IPS-11a (cell line): Measurements from ENCODE around the gene C6orf15.

ENCODE experiments used
- H3K4me3 ChIP-seq: one replicate; pipeline ENCODE4 v1.5.1; 2013; ENCODE audit warnings: low read depth, low read length, control low read depth

C6orf15 gene

DNA sequence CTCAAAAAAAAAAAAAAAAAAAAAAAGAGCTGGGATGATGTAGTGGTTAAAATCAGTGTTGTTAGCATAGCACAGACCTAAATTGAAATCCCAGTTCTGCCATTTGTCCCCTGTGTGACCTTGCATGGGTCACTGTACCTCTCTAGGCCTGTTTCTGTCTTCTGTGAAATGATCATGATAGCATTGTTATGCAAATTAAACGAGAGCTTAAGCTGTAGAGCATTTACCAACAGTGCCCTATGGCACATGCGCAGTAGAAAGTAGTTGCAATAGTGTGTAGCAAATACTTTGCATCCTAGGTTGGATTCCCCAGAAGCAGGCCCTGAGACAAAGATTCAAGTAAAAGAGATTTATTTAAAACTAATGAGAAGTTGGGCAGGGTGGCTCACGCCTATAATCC lies 19.2 kb upstream of the C6orf15 start:
- H3K4me3 ChIP-seq, result no peak overlapping the region

DNA sequence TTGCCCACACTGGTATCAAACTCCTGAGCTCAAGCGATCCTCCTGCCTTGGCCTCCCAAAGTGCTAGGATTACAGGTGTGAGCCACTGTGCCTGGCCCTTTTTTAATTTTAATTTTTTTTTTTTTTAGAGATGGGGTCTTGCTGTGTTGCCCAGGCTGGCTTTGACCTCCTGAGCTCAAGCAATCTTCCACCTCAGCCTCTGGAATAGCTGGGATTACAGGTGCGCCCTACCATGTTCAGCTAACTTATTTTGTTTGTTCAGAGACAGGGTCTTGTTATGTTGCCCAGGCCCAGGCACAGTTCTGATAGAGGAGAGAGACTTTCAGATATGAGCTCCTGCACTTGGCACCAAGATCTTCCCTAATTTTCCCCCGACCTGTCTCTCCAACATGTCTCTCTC lies 18.4 kb upstream of the C6orf15 start:
- H3K4me3 ChIP-seq, result no peak overlapping the region

DNA sequence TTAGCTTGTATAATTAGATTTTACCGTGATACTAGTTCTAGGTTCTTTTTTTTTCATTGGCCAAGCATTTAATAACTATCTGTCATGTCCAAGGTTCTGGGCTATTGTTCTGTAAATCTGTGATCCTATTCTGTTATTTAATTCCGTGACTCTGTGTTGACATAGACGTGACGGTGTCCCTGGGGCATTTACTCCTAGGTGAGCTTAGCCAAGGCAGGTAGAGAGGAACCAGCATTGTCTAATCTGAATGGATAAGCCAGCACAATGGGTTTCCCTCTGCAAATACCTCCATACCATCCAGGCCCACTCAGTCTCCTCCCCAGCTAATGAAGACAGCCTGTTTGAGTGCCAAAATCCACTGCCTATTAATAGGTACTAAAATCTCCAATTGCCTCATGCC lies 16.8 kb upstream of the C6orf15 start:
- no peak overlapping the region for H3K4me3 ChIP-seq

DNA sequence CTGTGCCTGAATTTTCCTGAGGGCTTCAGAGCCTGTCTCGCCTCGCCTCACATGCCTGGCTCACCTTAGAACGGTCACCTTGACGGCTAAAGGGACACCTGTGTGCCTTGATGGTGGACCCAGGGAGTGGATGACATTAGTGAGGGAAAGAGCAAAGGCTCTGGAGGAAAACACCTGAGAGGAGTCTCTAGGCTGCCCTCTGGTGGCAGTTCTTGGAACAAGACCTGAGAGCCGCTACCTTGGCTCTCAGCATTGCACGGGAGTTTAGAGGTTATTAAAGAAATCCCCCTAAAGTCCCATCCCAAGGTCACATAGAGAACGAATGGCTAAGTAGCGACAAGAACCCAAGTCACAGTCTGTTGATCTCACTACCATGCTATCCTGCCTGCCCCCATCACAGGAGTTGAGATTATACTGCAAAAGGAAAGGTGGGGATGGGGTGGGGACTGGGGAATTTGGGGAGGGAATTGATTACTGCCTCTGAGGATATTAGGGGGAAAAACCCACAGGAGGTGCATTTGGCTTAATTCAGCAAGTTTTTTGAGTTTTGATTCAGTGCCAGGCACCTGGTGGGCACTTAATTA lies 15.8 kb upstream of the C6orf15 start:
- H3K4me3 ChIP-seq, result no peak overlapping the region

DNA sequence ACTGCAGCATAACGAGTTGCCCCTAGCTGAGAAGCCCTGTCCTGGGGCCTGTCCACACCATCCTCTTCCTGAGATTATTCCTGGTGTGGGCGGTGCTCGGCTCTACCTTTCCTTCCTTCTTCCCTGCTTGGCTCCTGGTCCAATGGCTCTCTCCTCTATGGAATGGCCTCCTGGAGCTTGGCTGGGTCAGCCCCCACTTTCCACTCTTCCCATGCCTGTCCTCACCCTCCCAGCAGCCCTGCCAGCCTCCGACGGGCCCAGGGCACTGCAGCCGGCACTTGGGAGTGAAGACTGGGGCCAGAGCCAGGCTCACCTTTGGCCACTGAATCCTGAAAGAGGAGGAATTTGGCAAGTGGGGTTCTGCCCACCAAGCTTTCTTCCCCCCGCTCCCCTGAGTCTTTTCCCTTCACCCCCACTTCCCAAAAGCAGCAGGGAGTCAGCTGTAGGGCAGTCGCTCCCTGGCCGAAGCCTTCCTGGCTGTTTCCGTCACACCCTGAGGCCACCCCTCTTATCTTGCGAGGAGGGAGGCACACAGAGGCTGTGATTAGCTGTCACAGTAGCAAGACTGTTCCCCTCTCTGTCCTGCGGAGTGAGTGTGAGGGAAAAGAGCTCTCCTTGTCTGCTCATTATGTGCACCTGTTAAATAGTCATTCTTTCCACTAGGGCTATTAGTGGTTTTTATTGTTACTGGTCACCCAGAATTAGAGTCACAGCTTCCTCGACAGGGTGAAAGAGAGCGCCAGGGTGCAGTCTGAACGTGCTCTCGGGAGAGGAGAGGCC lies 14.2 kb upstream of the C6orf15 start:
- no peak overlapping the region for H3K4me3 ChIP-seq

DNA sequence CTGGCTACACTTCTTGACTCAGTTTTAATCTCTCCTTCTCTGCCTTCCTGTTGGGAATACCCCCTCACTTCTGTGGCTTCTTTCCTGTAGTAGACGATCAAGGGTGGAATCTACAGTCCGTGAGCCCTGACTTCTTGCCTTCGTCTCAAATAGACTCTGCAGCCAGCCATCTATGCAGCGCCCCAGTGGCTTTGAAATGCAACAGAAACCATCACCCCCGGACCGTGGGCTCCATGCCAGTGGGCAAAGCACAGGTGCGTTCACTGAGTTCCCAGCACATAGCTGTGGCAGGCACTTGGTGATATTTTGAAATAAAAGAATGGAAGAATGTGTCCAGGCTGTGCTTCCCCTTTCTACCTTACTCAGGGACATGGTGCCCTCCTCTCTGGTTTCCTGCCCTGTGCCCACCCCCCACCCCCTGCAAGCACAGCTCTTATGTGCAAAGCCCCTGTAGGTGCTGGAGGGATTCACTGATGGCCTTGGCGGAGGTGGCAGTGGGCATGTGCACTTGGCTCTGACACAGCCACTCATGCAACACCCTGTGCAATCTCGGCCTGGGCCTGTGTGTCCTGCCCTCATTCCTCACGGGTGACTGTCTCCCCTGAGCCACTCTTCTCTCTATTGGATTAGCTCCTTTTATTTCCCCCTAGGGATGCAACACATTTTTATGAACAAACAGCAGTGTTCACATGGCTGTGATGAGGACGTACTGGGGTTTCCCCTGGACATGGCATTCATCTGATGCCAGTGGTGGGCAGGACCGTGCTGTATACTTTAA lies 13.4 kb upstream of the C6orf15 start:
- H3K4me3 ChIP-seq, result no peak overlapping the region

DNA sequence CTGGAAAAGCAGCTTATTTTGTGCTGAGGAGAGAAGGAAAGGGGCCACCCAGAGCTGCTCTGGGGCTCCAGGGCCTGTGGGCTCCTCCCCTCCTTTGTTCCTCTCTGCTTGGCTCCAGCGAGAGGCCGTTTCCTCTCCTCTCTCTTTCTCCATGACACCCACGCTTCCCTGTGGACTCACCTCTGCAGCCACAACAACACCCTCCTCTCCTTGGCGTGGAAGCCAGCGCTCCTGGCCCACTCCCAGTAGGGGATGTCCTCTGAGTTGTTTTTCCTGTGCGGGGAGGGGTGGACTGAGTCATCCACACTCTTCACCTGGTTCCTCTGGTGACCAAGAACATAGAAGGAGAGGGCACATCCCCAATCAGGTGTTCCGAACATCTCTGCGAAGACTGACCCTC lies 12.8 kb upstream of the C6orf15 start:
- no peak overlapping the region for H3K4me3 ChIP-seq

DNA sequence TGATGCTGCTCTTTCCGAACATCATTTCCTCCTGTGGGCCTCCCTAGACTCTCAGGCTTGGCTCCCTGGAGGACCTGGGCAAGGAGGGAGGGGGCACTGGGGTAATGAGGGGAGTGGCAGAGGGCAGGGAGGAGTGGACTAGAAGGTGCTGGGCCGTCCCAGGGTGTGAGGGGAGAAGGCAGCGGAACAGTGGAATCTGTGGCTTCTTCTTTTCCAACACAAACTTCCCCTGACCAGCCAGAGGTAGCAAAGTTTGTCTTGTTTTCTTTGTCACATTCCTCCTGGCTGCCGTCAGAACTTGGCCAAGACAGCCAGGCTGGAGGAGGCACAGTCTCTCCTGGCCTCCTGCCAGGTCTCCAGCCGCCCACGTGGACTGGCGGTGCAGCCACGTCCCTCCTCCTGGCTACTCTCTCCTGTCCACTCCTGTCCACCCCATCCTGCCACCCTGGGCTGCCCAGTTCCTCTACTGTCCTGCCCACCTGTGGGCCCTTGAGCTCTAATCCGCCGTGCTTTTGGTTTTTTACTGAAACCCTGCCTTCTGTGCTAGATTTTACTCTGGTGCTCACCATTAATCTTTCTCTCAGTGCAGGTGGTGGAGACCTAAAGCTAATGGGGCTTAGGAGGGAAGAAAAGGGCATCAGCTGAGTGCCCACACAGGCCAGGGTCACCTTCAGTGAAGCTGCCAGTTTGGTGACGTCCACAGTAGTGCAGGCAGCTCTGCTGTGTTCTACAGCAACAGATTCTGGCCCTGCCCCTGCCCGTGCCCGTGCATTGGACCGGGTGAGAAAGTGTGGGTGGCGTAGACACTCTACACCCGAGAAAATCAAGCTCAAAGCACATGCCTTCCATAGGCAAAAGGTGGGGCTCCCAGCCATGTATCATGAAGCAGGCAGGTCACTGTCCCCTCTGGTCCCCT lies 10.7 kb upstream of the C6orf15 start:
- H3K4me3 ChIP-seq, result no peak overlapping the region

DNA sequence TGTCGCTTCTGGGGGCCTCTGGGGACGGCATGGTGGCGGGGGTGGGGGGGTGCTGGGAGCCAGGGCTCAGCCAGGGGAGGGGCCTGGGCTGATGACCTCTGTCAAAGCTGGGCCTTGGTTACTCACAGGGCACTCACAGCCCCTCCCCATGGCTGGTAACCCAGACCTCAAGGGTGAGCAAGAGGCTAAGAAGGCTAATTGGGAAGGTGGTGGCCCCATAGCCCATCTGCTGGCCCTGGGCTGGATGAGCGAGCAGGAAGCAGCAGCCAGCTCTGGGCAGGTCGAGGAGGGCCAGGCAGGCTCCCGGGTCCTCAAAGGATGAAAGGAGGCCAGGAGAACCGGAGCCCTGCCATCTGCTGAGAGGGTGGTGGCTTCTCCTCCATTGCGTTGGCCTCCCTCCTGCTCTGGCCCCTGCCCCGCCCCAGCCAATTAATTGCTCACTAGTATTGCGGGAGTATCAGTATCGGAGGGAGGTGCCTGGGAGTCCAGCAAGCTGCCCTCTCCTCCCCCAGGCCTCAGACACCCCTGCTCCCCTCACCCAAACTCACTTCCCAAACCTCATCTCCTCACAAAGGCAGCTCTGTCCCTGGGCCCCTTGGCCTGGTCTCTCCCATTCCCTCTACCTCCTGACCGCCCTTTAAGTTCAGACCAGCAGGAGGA lies 8.9 kb upstream of the C6orf15 start:
- no peak overlapping the region for H3K4me3 ChIP-seq

DNA sequence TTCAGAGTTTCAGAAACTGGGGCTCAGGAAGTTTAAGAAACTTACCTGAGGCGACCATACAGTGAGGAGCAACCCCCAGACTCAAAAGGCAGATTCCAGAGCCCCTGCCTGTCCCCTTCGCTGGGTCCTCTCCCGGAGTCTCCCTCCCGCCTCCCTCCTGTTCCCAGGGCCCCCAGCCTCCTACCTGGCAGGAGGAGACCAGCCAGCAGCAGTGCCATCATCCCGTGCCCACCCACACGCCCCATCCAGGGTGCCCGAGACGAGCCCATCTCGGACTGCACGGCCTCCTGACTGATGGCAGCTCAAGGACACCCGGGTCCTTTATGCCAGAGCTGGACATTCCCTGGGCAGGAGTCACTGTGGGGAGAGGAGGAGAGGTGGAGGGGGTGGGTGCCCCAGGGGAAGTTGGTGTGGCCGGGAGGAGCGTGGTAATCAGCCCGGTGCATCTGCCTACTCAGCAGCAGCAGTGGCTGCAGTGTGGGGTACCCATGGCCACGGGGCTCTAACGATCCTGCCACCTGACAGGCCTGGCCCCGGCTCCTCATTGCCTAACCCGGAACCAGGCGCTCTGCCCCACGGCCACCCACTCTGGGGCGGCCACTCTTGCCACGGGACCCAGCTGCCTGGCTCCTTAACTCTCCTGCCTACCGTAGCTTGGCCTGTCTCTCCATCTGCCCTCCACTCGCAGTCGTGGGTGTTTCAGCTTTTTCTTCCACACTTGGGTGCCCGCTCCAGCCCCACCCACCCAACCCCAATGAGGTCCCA lies 8.0 kb upstream of the C6orf15 start, which contains the start of gene CDSN:
Gene CDSN (minus strand): TSS at position 296 of the 765 bp plus-strand sequence. CDS start 27 bp downstream, at position 269.
- H3K4me3 ChIP-seq, result no peak within 1 kb of the TSS

DNA sequence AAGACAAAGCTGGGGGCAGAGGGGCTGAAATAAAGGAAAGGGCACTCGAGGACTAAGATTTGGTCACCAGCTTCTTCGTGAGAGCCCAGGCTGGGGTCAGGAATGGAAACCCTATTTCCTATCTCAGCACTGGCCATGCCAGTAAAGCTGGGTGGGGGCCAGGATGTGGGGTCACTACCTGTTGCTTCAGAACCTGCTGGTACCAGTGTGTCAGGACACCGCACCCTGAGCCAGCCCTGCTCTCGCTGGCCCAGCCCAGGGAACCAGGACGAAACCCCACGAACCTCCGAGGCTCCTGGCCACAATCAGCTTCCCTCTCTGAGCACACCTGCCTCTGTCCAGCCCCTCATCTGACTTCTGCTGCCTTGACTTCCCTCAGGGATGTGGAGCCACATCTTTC lies 5.8 kb upstream of the C6orf15 start:
- H3K4me3 ChIP-seq, result no peak overlapping the region

DNA sequence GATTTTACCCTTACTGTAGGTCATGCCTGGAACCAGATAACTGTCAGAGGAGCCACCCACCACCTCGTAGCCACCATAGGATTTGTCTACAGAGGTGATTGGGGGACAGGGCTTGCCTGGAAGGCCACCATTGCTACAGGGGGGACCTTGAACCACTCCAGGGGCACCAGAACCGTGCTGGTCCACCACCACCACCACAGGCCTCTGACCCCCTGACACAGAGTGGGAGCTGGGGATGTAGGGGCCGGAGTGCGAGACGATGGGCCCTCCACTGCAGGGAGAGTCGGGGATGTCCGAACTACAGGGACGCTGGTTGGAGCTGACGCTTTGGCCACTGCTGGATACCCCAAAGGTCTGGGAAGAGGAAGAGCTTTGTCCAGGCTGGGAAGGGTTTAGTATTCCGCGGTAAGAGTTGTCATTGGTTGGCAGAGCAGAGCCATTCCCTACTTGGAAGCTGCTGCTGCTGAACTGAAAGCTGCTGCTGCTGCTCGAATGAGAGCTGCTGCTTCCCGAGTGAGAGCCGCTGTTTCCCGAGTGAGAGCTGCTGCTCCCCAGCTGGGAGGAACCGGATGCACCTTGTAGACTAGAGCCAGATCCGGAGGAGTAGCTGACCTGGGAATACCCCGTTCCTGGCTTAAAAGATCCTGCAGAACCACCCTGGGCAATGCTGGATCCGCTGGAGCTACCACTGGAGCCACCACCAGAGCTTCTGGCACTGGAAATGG lies 4.4 kb upstream of the C6orf15 start:
- no peak overlapping the region for H3K4me3 ChIP-seq

DNA sequence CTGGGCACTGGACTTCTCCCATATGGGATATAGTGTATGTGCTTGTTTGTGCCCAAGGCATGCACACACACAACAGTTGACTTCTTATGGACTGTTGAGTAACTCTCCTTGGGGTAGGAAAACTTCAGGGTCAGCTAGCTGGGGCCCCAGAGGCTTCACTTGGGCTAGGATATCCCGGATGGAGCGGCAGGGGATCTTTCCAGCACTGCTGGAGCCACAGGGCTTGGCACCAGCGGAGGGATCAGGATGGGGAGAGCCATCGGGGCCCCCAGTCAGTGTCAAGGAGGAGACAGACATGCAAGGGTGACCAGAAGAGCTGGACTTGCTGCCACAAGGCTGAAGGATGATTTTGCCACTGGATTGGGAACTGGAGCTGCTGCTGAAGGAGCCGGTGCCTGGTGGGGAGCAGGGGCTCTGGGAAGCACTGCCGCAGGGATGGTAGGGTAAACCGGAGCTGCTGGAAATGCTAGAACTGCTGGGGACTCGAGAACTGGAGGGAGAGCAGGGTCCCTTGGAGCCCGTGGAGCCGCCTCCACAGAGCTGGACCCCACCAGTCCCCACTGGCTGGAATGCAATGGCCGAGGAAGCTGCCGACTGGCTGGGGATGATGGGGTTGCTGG lies 3.7 kb upstream of the C6orf15 start:
- no peak overlapping the region for H3K4me3 ChIP-seq

DNA sequence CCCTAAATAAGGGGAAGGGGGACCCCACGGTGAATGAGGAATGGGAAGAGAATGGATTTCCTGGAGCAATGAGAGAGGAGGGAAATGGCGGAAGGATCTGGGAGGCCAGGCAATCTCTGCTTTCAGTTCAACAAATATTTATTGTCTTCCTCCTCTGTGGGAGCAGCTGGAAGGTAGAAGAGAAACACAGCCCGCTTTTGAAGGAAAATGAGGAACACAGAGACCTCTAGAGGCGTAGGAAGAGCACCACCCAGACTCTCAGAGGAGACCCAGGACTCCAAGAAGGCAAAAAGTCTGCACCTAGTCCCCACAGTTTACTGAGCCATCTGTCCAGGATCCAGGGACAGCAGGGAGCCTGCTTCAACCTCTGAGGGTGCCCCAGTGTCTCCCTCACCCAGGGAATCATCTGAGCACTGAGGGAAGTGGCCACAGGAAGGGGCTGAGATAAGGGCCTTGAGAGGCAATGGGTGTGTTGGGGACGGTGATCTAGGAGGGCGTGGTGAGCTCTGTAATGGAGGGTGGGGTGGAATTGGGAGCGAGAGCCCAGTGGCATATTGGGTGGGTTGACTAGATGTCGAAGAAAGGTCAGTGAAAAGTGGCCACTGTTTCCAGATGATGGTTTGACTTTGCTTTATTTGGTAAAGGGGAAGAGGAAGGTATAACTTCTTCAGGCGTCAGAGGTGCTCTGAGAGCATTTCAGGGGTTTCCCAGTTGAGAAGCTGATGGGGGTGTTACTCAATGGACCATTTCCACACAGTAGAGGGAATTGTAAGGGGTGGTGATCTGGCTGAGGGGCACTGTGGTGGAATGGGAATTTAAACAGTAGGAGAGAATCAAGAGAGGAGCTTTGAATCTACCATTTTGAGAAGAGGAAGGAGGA lies 2.8 kb upstream of the C6orf15 start:
- H3K4me3 ChIP-seq, result no peak overlapping the region

DNA sequence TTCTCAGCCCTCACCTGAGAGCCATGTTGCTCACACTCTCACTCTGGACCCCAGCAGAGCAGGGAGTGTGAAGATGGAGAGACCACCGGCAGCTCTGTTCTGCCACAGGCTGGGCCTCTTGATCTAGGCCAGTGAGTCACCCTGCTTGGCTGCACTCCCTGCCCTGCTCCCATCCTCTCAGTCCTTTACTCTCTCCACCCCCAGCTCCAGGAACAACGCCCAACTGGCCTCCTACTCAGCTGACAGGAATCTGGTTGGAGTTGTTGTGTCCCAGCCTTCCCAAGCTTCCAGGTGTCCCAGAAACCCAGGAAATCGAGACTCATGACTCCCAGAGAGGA lies 2.1 kb upstream of the C6orf15 start, which contains the start of gene PSORS1C1:
Gene PSORS1C1 (plus strand): TSS at position 260 of the 338 bp plus-strand sequence. CDS start 14,833 bp downstream, outside the sequence.
- H3K4me3 ChIP-seq, result no peak within 1 kb of the TSS

DNA sequence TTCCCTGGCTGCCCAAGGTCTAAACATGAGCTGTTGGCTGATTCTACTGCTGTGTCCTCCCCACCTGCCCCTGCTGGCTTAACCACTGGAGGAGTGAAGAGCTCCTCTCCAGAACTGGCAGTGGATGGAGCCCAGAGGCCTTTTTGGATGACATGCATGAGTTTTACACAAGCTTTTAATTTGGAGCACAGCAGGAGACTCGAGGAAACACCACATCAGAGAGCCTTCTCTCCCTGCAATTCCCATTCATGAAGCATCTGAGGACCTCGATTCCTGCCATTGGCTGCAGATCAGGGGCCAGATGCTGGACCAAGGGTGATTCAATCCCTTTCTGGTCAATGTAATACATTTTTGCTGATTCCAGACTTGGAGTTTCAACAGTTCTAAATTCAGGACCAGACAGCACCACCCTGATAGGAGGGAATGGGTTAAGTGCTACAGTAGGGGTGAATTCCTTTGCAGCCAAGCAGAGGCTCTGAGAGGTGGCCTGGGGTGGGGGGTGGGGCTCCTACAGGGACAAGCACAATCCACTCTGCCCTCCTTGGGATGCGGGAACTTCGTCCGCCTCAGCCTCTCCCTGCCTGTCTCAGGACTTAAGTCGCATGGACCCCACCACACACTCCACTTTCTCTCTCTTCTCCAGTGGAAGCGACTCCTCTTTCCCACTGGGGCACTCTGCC lies 1.6 kb upstream of the C6orf15 start:
- no peak overlapping the region for H3K4me3 ChIP-seq

DNA sequence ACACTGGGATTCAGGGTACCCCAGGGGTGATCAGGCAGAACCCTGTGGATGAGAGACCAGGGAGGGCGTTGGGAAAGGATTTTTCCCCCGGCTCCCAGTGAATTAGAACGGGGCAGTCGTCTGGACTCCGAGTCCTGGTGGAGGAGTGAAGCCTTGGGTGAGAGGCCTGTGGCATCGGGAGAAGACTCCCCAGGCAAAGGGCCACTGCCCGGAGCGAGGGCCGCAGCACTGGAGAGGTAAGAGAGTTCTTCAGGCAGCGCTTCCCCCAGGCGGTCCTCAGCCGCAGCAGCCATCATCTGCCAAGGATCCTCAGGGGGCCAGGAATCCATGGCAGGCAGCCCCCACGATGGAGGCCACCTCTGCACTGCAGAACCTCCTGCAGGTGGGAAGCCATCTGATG lies 663 bp downstream of the C6orf15 start:
- no peak overlapping the region for H3K4me3 ChIP-seq
